Neural crest cell (in vitro differentiated cells): ENCODE data around the gene AKT1. TPM values are rescaled to one million over a fixed set of nuclear protein-coding genes. Genes with fewer than 3 reads are reported as not detected.

Source experiments
- DNase-seq: peaks from one replicate; pipeline ENCODE4 v3.0.0; 2021; ENCODE audit warnings: low read depth, mixed read lengths, low spot score
- H3K27ac Mint-ChIP-seq: one replicate; pipeline ENCODE4 v1.8.0; 2021; ENCODE audit warnings: mild to moderate bottlenecking, mixed read lengths; ENCODE audit not compliant: unreplicated experiment
- H3K27me3 Mint-ChIP-seq: 2 replicates; pipeline ENCODE4 v1.8.0; 2021; ENCODE audit warnings: low read depth, mild to moderate bottlenecking, mixed read lengths
- H3K36me3 Mint-ChIP-seq: 2 replicates; pipeline ENCODE4 v1.8.0; 2021; ENCODE audit warnings: low read depth, mild to moderate bottlenecking, mixed read lengths
- H3K4me1 Mint-ChIP-seq: 2 replicates; pipeline ENCODE4 v1.8.0; 2021; ENCODE audit warnings: mixed read lengths
- H3K4me3 Mint-ChIP-seq: one replicate; pipeline ENCODE4 v1.8.0; 2021; ENCODE audit warnings: mild to moderate bottlenecking, mixed read lengths
- H3K9me3 Mint-ChIP-seq: 2 replicates; pipeline ENCODE4 v1.8.0; 2021; ENCODE audit warnings: mixed read lengths
- long read RNA-seq: library from polyadenylated mRNA; unstranded; transcript quantifications from one replicate; pipeline ENCODE4 v2.0.0, GENCODE V29; 2020
- total RNA-seq: library from RNA; stranded (reverse); gene quantifications from 2 replicates; pipeline ENCODE4 v1.2.1, GENCODE V29; 2021
- TF ChIP-seq, protein P1 (sequence below): fragments of 200-600 bp; sonication (generic); conservative IDR thresholded peaks from 2 replicates; pipeline ENCODE4 v1.5.0; 2021; ENCODE audit warnings: antibody characterized with exemption, mild to moderate bottlenecking

AKT1 gene
- 179 and 191 TPM in 2 replicates for total RNA-seq
- long read RNA-seq, partial matches to known transcripts = 9 of 11 reads
- long read RNA-seq, other reads (novel, unspliced or antisense) = 1 of 11 reads

DNA sequence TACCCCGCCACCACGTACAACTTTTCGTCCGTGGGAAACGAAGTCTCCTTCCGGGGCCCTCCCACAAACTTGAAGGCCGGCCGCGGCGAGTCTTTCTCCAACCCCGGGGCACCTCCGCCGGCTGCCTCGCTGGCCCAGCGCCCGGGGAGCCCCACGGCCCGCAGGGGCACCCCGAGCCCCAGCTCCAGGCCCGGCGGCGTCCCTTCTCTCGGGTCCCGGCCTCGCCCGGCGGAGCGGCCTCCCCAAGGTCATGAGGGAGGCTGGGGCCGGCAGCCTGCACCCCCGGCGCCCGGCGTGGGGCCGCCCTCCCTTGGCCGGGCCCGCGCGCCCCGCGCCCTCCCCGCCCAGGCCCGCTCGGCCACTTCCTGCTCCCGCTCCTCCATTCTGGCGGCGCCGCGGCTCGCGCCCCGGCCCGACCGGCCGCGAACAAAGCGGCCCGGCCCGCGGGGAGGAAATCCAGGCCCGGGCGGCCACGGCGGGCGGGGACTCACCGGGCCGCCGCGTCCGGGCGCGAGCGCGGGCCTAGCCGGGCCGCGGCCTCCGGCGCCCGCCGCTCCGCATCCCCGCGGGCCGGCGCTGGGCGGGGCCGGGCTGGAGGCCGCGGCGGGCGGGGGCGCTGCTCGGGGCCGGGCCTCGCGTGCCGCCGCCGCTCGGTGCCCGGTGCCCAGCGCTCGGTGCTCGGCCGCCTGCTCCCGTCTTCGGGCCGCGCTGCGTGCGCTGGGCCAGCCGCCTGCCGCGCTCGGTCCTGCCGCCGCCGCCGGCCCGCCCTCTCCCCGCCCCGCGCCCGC lies at the start of gene AKT1:
Gene AKT1, minus strand, starts transcription at position 756 of the 788 bp plus-strand sequence. CDS start 3,105 bp downstream, outside the sequence.
- H3K27ac Mint-ChIP-seq = no peak within 1 kb of the TSS
- H3K36me3 Mint-ChIP-seq = no peaks in the 10 kb centered on the region
- H3K27me3 Mint-ChIP-seq = peaks cover 40% of the 10 kb centered on the region
- no peaks in the 10 kb centered on the region for H3K9me3 Mint-ChIP-seq
- TF ChIP-seq, protein P1, sequence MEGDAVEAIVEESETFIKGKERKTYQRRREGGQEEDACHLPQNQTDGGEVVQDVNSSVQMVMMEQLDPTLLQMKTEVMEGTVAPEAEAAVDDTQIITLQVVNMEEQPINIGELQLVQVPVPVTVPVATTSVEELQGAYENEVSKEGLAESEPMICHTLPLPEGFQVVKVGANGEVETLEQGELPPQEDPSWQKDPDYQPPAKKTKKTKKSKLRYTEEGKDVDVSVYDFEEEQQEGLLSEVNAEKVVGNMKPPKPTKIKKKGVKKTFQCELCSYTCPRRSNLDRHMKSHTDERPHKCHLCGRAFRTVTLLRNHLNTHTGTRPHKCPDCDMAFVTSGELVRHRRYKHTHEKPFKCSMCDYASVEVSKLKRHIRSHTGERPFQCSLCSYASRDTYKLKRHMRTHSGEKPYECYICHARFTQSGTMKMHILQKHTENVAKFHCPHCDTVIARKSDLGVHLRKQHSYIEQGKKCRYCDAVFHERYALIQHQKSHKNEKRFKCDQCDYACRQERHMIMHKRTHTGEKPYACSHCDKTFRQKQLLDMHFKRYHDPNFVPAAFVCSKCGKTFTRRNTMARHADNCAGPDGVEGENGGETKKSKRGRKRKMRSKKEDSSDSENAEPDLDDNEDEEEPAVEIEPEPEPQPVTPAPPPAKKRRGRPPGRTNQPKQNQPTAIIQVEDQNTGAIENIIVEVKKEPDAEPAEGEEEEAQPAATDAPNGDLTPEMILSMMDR = no peak
- no peak for DNase-seq
- peaks cover 38% of the 10 kb centered on the region for H3K4me1 Mint-ChIP-seq
- peak within 1 kb of the TSS; percentile 90 for H3K4me3 Mint-ChIP-seq

DNA sequence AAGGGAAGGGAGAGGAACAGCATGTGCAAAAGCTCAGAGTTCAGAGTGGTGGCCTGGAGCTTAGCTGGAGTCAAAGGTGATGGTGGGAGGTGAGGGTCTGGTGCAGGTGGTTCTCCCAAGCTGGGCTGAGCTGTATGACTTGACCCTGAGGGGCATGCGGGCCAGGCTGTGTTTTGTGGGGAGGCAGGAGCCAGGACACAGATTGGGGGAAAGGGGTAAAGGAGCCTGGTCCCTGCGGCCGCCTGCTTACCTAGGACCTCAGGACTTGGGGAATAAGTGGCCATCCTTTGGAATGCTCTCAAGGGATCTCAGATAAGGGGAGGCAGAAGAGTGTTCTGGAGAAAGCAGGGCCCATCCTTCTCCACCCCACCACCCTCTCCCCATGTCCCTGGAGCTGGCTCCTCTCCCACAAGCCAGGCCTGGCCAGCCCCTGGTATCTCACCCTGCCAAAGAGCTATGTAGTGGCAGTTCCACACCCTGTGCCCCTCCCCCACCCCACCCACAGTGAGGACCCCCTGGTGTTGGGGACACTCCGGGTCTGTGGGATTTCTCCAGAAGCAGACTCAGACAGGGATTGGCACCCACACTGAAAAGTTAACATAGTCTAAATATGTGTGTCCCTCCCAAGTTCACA lies 49.6 kb upstream of the AKT1 start:
- H3K4me1 Mint-ChIP-seq = peaks cover 4% of the 10 kb centered on the region
- H3K4me3 Mint-ChIP-seq = no peak overlapping the region
- H3K9me3 Mint-ChIP-seq = no peaks in the 10 kb centered on the region
- DNase-seq = no peak
- H3K27ac Mint-ChIP-seq = no peak overlapping the region
- no peaks in the 10 kb centered on the region for H3K36me3 Mint-ChIP-seq
- peaks cover 88% of the 10 kb centered on the region for H3K27me3 Mint-ChIP-seq
- TF ChIP-seq, protein P1 = no peak

DNA sequence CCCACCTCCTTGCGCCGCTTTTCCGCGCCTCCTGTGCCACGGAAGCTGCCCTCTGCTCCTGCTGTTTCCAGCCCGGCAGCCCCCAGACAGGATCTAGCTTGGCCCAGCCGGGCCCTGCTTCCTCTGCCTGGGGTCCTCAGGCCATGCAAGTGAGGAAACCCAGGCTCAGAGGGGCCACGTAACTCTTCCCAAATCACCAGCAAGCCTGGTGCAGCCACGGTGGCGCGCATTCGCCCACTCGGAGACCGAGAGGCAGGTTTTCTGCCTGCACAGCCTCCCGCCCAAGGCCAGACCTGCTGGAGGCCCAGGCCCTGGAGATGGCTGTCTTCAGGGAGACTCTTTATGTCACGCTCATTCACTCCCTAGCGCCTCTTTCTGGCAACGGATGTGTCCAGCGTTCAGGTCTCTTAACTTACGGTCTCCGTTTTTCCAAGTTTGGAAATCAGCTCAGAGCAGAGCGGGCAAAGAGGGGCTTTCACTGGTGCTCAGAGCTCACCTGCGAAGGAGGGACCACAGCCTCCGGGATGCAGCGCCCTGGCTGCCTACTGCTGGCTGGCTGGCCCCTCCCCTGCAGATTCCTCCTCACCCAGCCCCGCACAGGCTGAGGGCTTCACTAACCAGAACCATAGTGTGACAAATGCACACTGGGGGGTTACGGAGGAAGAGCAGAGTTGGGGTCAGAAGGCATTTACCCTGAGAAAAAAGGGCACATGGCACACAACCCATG lies 48.9 kb upstream of the AKT1 start:
- Mint-ChIP-seq H3K27ac (no peak overlapping the region), H3K36me3 (no peaks in the 10 kb centered on the region), H3K9me3 (no peaks in the 10 kb centered on the region), H3K27me3 (peaks cover 91% of the 10 kb centered on the region), H3K4me1 (peaks cover 4% of the 10 kb centered on the region), H3K4me3 (peak overlapping the region; percentile 23)
- DNase-seq = no peak
- TF ChIP-seq, protein P1 = no peak

DNA sequence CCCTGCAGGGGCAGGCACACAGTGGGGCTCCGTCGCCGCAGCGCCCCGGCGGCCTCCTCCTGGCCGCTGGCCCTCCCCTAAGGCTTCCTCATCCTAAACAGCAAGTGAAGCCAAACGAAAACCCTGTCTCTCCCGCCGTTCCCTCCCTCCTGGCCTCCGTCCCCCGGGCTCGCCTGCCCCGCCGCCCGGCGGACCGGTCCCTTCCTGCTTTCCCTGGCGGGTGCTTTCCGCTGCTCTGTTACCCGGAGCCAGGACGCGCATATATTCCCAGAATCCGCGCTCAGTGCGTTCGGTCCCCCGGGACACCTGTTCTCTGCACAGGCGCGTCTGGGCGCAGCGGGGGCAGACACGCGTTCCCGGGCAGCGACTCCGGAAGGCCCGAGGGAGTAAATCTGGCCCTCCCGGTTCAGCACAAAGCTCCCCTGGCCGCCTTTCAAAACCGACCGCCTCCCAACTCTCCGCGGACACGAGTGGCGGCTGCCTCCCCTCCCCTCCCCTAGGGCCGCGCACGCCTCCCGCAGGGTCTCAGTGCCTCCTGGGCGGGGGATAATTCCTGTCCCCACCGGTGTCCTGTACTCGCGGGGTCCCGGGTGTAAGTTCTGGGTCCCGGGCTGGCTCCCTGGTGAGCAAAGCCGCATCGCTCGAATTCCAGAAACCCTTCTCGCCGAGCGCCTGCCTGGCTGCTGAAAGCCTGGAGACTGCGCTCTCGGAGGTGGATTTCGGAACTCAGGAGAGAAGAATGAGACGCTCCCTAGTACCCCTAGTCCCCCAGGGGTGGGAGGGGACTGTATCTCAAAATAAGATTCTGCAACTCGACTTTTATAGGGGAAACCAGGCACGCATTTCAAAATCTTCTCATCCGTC lies 48.1 kb upstream of the AKT1 start:
- no peaks in the 10 kb centered on the region for H3K9me3 Mint-ChIP-seq
- peaks cover 95% of the 10 kb centered on the region for H3K27me3 Mint-ChIP-seq
- no peaks in the 10 kb centered on the region for H3K36me3 Mint-ChIP-seq
- TF ChIP-seq, protein P1 = no peak
- H3K4me1 Mint-ChIP-seq = peaks cover 4% of the 10 kb centered on the region
- no peak overlapping the region for H3K4me3 Mint-ChIP-seq
- H3K27ac Mint-ChIP-seq = no peak overlapping the region
- DNase-seq = no peak

DNA sequence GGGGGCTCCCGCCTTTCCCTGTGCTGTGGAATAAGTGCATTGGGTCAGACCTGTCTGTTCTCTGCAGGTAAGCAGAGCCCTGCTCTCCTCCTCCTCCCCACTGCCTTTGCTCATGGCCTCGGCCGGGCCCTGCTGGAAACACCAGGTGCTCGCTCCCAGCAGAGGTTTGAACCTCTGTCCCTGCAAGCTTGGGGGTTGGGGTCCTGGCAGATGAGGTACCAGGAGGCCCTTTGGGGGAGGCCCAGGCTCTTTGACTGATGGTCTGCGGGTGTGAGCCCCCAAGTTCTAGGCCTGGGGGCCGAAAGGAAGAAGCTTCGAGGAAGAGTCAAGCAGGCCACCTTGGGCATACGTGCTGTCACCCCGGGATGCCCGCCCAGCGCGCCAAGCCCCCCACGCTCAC lies 47.5 kb upstream of the AKT1 start:
- H3K9me3 Mint-ChIP-seq = no peaks in the 10 kb centered on the region
- no peak for DNase-seq
- H3K4me1 Mint-ChIP-seq = peaks cover 4% of the 10 kb centered on the region
- H3K27me3 Mint-ChIP-seq = peaks cover 98% of the 10 kb centered on the region
- H3K27ac Mint-ChIP-seq = no peak overlapping the region
- H3K36me3 Mint-ChIP-seq = no peaks in the 10 kb centered on the region
- TF ChIP-seq, protein P1 = no peak
- no peak overlapping the region for H3K4me3 Mint-ChIP-seq
